Smooth muscle cell (in vitro differentiated cells): Measurements from ENCODE around the gene TNFRSF6B. TPM values are rescaled to one million over a fixed set of nuclear protein-coding genes. Genes with fewer than 3 reads are reported as not detected.

Experiments used
- DNase-seq: peaks from one replicate; lab custom pipeline; 2025; ENCODE audit not compliant: unreplicated experiment; lab: John Stamatoyannopoulos, UW
- H2AFZ ChIP-seq: fragments of 200-600 bp; sonication (generic); 2 replicates; pipeline ENCODE4 v1.6.0; 2016; ENCODE audit warnings: antibody characterized with exemption, low read depth, mild to moderate bottlenecking
- H3F3A ChIP-seq: fragments of 200-600 bp; sonication (generic); 2 replicates; pipeline ENCODE4 v1.6.0; 2017; ENCODE audit warnings: antibody characterized with exemption, low read depth
- H3K27ac ChIP-seq: fragments of 200-600 bp; sonication (generic); 2 replicates; pipeline ENCODE4 v1.5.1; 2016; ENCODE audit warnings: low read depth, mild to moderate bottlenecking
- H3K27me3 ChIP-seq: fragments of 200-600 bp; sonication (generic); 2 replicates; pipeline ENCODE4 v1.6.1; 2016; ENCODE audit warnings: low read depth, mild to moderate bottlenecking
- H3K36me3 ChIP-seq: fragments of 200-600 bp; sonication (generic); 2 replicates; pipeline ENCODE4 v1.5.1; 2016; ENCODE audit warnings: low read depth
- H3K4me1 ChIP-seq: fragments of 200-600 bp; sonication (generic); 2 replicates; pipeline ENCODE4 v1.5.1; 2016; ENCODE audit warnings: low read depth
- H3K4me2 ChIP-seq: fragments of 200-600 bp; sonication (generic); 2 replicates; pipeline ENCODE4 v1.6.0; 2016; ENCODE audit warnings: mild to moderate bottlenecking
- H3K4me3 ChIP-seq: fragments of 200-600 bp; sonication (generic); 2 replicates; pipeline ENCODE4 v1.5.1; 2016; ENCODE audit warnings: mild to moderate bottlenecking
- H3K79me2 ChIP-seq: fragments of 200-600 bp; sonication (generic); 2 replicates; pipeline ENCODE4 v1.6.0; 2016; ENCODE audit warnings: low read depth, mild to moderate bottlenecking
- H3K9ac ChIP-seq: fragments of 200-600 bp; sonication (generic); 2 replicates; pipeline ENCODE4 v1.6.0; 2016; ENCODE audit warnings: low read depth
- H3K9me3 ChIP-seq: fragments of 200-600 bp; sonication (generic); replicated peaks from 2 replicates; pipeline ENCODE4 v1.5.1; 2016; ENCODE audit warnings: low read depth
- H4K20me1 ChIP-seq: fragments of 200-600 bp; sonication (generic); 2 replicates; pipeline ENCODE4 v1.6.0; 2016; ENCODE audit warnings: low read depth
- WGBS: methylation state at CpG from one replicate; pipeline ENCODE4 v1.1.7; 2016; ENCODE audit warnings: low lambda C conversion rate; 5-methylcytosine and 5-hydroxymethylcytosine counted together
- polyA plus RNA-seq: library from polyadenylated mRNA; unstranded; fragments of >200 nt; fragmentation: Nextera tagmentation; extraction: Ambion mirVana; gene quantifications from 2 replicates; pipeline ENCODE4 v1.2.1, GENCODE V29; 2016
- total RNA-seq: library from RNA; depleted of rRNA; stranded (reverse); fragments of >200 nt; gene quantifications from 2 replicates; pipeline ENCODE4 v1.2.3, GENCODE V29; 2014
- TF ChIP-seq, protein P1 (sequence below): fragments of 200-600 bp; sonication (generic); IDR thresholded peaks from 2 replicates; pipeline ENCODE4 v1.5.1; 2017; ENCODE audit warnings: borderline replicate concordance, mild to moderate bottlenecking, antibody characterized with exemption; ENCODE audit not compliant: insufficient read depth, poor library complexity, severe bottlenecking

Gene TNFRSF6B
- total and polyA plus RNA-seq, 2 experiments from 2014 or later = 13.1 to 17.1 TPM

DNA sequence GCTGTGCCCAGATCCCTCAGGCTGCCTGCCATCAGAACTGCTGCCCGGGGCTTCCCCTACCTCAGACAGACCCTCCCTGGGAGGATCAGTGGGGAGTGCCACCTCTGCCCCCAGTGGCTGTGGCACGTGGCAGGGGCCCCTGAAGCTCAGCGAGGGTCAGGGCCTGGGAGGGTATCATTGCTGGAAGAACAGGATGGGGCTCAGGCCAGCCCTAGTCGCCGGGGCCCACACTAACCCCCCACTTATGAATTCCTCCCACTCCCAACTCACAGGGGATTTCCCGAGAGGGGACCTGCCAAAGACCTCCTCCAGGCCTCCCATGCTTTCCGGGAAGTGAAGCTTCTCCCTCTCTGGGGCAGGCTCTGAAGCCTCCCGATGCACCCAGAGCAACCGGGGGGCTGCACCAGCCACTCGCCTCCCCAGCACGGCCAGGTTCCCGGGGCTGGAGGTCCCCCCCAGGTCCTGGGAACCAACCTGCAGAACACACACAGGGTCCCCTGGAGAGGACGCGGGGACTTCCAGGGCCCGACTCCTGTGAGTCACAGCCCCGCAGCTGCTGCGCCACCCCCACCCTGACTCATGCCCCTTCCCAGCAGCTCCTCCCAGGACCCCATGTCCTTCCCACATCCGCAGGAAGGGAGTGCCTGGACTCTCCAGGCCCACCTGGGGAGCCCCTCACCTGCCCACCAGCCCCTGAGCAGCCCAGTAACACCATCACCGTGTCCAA is 2.5 kb downstream of the TNFRSF6B start:
- no peak overlapping the region for H3K4me3 ChIP-seq
- H3K27me3 ChIP-seq = no peaks in the 10 kb centered on the region
- peak overlapping the region; percentile 83 for H3K4me2 ChIP-seq
- peak overlapping the region; percentile 97 for H3K27ac ChIP-seq
- H3F3A ChIP-seq = no peaks in the 10 kb centered on the region
- H2AFZ ChIP-seq = no peak overlapping the region
- H3K9ac ChIP-seq = peak overlapping the region; percentile 91
- 31% methylated on average over 17 of the region's 19 CpGs for WGBS
- peak; percentile 78 for DNase-seq
- H4K20me1 ChIP-seq = no peaks in the 10 kb centered on the region
- H3K36me3 ChIP-seq = no peaks in the 10 kb centered on the region
- no peaks in the 10 kb centered on the region for H3K79me2 ChIP-seq
- TF ChIP-seq, protein P1, sequence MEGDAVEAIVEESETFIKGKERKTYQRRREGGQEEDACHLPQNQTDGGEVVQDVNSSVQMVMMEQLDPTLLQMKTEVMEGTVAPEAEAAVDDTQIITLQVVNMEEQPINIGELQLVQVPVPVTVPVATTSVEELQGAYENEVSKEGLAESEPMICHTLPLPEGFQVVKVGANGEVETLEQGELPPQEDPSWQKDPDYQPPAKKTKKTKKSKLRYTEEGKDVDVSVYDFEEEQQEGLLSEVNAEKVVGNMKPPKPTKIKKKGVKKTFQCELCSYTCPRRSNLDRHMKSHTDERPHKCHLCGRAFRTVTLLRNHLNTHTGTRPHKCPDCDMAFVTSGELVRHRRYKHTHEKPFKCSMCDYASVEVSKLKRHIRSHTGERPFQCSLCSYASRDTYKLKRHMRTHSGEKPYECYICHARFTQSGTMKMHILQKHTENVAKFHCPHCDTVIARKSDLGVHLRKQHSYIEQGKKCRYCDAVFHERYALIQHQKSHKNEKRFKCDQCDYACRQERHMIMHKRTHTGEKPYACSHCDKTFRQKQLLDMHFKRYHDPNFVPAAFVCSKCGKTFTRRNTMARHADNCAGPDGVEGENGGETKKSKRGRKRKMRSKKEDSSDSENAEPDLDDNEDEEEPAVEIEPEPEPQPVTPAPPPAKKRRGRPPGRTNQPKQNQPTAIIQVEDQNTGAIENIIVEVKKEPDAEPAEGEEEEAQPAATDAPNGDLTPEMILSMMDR = no peak
- no peaks in the 10 kb centered on the region for H3K9me3 ChIP-seq
- peaks cover 20% of the 10 kb centered on the region for H3K4me1 ChIP-seq

GRCh38 chr20:63699466-63700198 is 3.2 kb downstream of the TNFRSF6B start:
- Histone ChIP-seq H2AFZ (no peak overlapping the region), H3K79me2 (no peaks in the 10 kb centered on the region), H3K4me1 (peaks cover 20% of the 10 kb centered on the region), H3F3A (no peaks in the 10 kb centered on the region), H3K4me3 (no peak overlapping the region), H3K9me3 (no peaks in the 10 kb centered on the region), H3K4me2 (peak overlapping the region; percentile 83), H3K9ac (peak overlapping the region; percentile 91), H3K27ac (peak overlapping the region; percentile 97), H4K20me1 (no peaks in the 10 kb centered on the region), H3K27me3 (no peaks in the 10 kb centered on the region), H3K36me3 (no peaks in the 10 kb centered on the region)
- 89% methylated on average over 21 of the region's 24 CpGs for WGBS
- DNase-seq = no peak
- TF ChIP-seq, protein P1 = no peak

DNA sequence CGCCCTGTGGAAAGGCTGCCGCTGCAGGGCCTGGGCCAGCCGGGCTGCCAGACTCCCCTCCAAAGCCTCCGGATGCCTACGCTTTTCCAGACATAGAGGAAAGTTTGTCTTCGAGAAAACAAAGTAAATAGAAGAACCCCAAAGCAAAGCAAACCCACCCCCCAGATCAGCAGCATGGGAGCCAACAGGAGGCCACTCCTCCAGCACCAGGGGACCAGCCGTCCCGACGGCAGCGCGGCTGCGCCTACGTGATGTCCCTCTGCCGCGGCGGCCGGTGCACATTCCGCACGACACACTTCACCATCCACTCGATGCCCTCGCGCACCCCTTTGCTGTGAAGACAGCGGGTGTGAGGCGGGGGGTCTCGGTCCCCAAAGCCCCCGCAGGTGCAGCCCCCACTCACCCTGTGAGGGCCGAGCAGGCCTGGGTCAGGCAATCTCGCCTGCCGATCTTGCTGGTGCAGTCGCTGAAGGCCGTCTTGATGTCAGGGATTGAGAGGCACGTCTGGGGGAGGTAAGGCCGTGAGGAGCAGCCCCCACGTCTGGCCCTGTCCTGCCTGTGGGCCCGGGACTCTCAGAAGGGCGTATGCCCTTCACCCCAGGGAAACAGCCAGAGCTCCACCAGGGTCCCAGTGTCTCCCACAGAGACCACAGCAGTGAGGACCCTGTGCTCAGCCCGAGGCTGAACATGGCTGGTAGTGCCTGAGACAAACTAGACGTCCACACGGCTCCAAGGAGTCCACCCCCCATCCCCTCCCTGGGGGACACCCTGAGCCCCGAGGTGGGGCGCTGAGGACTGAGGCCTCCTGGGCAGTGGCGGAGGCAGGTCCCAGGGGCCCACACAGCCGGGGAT is 4.0 kb downstream of the TNFRSF6B start:
- Histone ChIP-seq H3K4me3 (no peak overlapping the region), H3K9me3 (no peaks in the 10 kb centered on the region), H3K9ac (peak overlapping the region; percentile 91), H3K27ac (no peak overlapping the region), H3K4me2 (no peak overlapping the region), H3K36me3 (no peaks in the 10 kb centered on the region), H2AFZ (no peak overlapping the region), H4K20me1 (no peaks in the 10 kb centered on the region), H3K4me1 (peaks cover 20% of the 10 kb centered on the region), H3K79me2 (no peaks in the 10 kb centered on the region), H3K27me3 (no peaks in the 10 kb centered on the region), H3F3A (no peaks in the 10 kb centered on the region)
- WGBS = 95% methylated on average over 39 of the region's 43 CpGs
- no peak for DNase-seq
- TF ChIP-seq, protein P1 = no peak
